GM19452 (cell line): ENCODE results near the gene DHCR24.

Experiments
- ATAC-seq: cut with Tn5 transposase; IDR thresholded peaks from one replicate; pipeline ENCODE4 v1.9.1; 2021; ENCODE audit not compliant: unreplicated experiment

The DHCR24 gene

DNA sequence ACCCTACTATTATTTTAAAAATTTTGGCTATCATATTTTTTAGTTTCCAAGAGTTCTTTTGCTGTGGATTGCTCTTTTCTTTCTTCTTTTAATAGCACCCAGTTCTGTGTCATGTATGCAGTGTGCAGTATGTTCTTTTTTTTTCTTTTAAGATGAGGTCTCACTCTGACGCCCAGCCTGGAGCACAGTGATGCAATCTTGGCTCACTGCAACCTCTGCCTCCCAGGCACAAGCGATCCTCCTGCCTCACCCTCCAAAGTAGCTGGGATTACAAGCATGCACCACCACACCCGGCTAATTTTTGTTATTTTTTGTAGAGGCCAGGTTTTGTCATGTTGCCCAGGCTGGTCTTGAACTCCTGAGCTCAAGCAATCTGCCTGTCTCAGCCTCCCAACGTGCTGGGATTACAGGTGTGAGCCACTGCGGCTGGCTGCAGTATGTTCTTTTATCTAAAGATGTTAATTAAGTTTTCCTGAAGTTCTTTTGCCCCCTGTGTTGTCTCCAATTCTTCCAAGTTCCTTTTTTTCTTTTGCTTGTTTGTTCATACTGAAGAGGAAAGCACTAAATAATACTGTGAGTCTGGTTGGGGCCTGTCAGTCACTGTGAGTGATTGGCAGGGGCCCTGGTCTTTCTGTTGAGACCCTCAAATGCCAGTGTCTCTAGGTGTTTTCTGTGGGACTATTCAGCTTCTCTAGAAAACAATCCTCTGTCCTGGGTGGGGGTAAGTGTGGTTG, 68.4 kb downstream of the DHCR24 start:
- ATAC-seq = no peak

DNA sequence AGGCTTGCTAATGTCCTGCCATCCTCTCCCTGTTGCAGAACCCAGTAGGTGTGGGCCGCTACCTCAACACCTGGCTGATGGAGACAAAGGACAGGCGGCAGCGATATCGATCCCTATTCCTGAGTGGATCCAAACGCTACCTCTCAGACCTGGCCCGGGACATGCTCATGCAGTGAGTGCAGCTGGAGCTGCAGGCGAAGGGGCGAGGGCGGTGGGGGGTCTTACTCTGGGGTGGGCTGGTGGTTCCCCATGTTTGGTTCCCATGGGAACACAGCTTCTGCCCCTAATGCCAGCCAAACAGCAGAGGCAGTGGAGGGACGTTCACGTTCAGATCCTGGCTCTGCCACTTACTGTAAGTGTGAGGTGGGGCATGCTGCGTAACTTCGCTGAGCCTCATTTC, 70.0 kb downstream of the DHCR24 start:
- no peak for ATAC-seq

DNA sequence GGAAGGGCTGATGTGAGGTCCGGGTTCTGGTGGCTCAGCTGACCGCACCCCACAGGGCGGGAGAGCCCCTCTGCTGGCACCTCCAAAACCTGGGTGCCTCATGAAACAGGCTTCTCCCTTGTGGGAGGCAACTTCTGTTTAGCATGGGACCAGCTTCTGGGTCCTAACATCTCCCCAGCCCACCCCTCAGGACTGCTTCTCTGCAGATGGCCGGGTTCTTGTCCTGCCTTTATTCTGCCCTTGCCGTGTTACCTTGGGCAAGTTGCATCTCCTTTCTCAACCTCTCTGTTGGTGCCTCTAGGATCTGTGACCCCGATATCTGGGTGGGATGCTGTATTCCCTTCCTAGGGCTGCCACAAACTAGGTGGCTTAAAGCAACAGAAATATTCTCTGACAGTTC, 70.9 kb downstream of the DHCR24 start:
- no peak for ATAC-seq

DNA sequence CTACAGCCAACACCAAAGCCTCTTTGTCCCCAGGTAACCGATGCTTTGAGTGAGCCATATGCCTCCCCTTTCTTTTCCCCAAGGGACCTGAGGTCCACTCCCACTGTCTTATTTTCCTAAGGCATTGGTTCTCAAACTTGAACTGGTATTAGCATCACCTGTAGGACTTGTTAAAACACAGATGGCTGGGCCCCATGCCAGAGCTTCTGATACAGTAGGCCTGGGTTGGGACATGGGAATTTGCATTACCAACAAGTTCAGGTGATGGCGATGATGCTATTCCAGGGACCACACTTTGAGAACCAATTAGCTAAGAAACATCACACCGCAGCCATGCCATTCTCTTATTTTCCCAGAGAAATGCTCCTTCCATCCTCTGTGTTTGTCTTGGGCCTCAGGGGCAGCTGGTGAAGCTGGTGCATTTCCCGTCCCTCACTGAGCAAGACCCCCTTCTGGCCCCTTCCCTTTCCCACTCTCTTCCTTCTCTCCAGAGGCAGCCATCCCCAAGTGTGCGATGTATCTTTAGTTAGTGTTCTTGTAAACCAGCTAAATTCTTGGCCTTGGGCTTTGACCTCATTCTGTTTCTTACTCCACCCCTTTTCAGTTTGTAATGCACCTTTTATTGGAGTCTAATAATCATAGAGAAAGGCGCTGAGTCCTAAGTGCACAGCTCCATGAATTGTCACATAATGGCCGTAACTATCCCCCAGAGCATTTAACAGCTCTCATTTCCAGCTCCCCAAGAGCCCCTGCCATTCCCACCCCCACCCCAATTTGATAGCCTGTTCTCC, 71.7 kb downstream of the DHCR24 start:
- ATAC-seq = no peak

DNA sequence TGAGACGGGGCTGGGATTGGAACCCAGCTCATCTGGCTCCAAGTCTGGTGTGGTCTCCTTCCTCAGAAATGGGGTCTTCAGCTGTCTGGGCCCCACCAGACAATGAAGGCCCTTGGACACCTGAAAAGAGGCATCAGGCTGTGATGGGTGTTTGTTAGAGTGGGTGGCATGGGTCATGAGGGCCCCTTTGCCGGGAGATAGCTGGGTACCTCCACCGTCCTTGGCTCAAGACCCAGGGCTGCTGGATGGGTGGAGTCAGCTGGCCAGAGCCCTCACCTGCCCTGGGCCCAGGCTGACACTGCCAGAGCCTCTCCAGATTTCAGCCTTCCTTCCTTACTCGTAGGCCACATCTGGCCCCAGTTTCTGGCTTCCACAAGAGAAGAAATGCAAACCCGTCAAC, 72.4 kb downstream of the DHCR24 start:
- no peak for ATAC-seq

DNA sequence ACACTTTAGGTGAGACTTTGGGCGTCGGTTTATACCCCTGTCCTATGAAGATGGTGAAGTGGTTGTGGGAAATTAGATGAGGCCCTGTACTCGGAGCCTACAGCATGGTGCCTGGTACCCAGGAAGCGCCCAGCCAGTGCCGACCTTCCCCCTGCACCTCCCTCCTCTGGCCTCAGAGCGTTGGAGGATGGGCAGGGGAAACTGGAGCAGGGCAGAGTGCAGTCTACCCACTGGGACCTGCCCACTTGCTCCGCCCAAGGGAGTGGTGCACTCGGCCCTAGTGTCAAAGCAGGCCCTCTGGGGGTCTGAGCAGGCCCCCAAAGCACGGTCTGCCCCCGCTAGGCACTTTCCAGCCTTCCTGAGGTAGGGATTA, 72.9 kb downstream of the DHCR24 start:
- ATAC-seq = no peak

DNA sequence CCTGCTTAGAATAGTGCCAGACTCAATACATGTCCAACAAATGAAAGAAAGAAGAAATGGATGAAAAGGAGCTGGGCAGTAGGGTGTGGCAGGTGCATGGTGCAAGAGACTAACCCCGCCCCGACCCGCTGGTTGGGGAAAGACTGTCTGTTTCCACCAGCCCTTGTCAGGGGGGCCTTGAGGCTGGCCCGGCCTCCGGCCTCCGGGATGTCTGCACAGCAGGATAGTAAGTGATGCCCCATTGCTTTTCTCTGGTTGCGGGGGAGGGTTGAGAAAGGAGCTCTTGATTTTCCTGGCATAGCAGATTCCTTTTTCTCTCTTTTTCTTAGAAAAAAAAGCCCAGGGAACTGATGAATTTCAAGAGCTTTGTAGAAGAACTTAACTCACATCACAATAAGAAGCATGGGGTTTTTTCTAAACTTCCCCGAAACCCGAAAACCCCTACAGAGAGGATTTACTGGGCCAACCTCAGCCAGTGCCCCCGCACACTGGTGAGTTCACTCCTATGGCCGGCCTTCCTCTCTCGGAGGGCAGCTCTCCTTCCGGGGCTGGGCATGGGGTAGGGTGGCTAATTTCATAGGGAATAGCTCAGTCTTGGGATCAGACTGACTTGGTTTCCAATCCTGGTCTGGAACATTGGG, 73.4 kb downstream of the DHCR24 start:
- no peak for ATAC-seq

DNA sequence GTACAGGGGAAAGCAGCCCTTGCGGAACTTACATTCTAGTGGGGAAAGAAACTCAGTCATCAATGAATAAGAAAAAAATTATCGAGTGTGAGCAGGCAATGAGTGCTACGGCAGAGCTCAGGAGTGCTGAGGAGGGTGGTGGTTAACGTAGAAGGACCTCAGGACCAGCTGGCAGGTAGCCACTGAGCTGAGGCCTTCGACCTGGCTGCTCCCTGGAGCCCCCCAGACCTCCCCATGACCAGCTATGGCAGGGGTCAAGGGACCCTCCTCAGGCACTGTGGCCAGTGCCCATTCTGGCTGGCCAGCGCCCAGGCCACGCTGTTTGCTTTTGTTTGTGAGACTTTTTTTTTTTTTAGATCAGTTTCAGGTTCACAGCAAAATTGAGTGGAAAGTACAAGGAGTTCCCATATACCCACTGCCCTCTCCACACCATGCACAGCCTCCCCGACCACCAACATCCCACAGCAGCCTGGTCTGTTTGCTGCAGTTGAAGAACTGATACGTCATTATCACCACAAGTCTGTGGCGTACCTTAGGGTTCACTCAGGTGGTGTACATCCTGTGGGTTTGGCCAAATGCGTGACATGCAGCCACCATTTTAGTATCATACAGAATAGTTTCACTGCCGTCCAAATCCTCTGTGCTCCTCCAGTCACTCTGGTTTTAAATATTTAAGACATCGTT, 74.1 kb downstream of the DHCR24 start:
- peak; percentile 52 for ATAC-seq

DNA sequence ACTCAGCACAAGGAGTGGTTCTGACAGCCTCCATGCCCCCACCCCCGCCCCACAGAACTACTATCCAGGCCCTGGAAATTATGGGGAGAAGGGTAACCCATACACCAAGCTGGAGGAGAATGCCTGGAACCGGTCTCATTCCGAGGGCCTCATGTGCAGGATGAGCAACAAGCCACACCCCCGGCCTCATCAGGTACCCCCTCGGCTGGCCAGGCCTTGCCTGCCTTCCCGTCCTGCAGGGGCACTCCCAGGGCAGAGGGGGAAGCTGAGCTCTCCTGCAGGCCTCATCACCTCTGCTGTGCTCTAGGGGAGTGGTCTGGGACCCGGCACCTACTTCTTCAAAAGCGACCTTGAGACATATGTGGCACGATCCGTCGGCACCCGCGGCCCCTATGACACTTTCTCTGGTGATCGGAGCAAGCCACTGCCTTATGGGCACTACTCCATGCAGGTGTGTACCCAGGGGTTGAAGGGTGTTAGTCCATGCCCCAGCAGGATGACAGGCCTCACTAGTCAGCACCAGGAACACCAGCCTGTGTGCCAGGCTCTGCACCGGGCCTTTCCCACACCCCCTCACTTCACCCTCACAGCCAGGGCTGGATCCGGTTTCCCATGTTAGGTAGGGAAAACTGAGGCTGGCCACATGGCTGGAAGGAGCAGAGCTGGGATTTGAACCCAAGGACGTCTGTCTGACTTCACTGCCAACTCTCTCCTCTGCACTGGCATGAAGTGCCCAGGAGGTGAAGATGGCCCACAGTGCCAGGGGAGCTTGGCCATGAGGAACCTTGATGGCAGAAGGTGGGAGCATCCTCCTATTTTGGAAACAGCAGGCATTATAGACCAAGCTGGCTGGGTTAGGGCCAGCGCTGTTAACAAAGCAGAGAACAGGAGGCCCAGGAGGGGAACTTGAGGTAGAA, 75.0 kb downstream of the DHCR24 start:
- no peak for ATAC-seq

DNA sequence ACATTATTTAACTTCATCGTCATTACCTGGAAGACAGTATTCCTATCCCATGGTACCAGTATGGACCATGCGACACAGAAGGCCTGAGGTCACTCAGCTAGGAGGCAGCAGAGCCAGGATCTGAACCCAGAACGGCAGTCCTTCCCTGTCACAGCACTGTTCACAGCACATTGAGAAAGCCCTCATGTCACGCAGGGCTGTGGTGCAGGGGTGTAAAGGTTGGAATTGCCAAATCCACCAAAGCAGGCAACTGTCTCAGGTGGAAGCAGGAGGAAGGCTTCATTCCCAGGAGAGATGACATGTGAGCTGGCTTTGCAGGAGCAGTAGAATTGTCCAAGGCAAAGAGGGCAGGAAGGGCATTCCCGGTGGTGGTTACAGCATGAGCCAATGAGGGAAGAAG, 75.9 kb downstream of the DHCR24 start:
- no peak for ATAC-seq

DNA sequence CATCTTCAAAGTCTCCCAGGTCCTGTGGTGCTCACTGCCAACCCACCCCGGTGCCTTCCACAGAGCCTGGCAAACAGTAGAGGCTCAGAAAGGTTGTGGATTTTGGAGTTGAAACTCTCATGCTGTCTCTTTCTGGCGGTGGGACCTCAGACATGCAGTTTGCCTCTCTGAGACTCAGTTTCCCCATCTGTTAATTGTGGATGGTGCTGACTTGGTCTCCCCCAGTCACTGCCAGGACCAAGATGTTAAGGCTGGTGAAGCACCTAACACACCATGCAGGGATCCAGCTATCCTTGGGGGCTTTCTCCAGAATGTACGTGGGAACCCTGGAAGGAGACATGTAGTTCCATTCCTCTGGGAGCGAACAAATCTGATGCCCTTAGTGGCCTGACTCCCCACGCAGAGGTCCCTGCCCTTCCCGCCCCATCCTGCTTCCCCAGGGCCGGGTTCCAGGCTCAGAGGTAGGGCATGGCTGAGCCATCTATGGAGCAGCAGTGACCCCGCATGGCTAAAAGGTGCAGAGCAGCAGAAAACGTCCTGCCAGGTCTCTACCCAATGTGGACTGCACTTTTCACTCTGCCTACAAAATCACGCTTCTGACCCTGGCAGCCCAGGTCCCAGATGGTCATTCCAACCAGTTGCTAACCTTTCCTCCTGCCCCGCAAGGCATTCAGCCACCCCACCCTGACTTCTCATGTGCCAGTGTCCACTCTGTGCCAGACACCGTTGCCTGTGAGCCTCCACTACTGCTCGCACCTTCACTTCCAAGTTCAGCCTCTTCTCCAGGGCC, 76.6 kb downstream of the DHCR24 start:
- ATAC-seq = peak; percentile 76

DNA sequence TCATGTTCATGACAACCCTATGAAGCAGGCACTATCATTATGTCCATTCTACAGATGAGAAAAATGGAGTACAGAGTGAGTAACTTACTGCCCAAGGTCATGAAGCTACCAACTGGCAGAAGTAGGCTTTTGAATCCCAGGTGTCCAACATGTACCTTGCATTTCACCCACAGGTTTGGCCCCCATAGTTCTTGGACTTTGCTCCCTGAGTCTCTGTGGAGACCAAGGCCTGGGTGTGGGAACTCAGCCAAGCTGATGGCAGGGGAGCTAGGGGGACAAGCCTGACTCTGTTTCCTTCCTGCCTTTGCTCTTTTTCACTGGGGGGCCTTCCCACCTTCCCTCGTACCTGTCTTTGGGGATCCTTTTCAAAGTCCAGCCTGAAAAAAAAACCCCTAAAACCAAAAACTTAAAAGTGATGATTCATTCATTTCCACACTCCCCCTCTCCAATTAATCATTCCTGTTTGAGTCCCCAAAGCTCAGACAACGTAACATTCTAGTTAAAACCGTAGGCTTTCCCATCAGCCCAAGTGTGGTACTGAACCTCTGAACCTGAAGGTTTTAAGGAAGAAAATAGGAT, 77.4 kb downstream of the DHCR24 start:
- no peak for ATAC-seq

DNA sequence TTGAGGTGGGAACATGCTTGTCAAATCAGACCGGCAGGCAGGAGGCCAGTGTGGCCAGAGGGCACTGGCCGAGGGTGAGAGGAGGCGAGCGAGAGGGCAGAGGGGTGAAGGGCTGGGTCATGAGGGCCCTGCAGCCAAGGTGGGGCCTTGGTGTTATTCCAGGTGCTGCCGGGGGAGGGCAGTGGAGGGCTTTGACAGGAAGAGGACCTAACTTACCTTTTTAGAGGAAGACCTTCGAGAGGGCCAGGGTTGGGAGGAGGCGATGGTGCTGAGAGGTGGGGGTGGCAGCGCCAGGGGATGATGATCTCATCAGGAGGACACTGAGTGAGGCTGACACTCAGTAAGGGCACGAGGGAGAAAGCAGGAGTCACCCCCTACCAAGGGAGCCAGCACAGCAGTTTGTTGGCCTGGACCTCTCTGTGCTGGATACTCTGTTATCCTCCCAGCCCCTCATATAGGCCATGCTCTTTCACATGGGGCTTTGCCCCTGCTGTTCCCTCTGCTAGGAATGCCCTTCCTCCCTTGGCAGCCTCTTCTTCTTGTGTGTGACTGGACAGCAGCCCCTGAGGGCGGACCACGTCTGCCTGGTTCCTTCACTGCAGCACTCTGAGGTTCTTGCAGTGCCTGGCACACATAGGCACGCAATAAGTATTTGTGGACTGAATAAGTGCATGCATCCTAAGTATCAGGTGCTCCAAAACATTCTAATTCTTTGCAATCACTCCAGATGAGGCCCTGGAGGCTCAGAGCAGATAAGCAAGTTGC, 78.4 kb downstream of the DHCR24 start:
- no peak for ATAC-seq

DNA sequence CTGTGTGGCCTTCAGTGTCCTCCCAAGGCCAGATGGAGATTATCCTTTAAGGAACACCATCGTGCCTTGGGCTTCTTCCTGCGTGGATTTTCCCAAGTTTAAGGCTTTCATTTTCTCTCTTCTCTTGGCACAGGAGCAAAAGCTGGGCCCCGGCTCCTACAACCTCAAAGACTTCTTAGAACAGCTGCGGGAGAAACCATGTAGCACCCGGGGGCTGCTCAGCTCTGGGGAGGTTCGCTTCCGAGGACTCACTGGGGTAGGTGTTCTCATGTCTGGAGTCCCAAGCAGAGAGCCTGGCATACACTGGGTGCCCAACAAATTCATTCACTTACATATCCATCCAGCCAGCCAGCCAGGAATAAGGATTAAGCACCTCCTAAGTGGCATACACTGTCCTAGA, 79.2 kb downstream of the DHCR24 start:
- no peak for ATAC-seq

DNA sequence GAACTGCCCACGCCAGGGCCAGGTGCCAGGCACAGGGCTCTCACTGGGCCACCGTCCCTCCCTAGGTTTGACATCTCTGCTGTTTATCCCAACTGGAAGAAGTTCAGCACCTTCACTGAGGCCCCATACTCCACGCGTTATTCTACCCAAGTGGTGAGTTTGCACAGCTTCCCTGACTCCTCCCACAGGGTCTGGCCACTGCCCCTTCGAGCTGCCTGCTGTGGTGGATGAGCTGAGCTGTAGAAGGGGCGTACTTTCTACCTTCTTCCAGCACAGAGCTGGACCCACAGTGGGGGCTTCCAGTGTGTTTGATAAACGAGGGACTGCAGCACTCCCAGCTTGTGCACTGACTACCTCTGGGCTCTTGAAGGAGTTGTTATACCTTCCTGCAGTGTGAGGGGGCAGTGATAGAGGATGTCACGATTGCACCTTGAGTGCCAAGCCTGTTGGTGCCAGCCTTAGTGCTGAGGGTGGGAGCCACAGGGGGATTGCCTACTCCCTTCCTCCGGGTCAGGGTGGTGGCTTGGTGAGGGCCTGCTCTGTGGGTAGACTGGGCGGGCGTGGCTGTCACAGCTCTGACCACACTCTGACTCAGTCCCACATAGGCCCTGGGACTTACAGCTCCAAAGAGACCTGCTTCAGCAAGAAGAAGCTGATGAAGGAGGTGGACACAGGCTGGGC, 79.9 kb downstream of the DHCR24 start:
- ATAC-seq = no peak

DNA sequence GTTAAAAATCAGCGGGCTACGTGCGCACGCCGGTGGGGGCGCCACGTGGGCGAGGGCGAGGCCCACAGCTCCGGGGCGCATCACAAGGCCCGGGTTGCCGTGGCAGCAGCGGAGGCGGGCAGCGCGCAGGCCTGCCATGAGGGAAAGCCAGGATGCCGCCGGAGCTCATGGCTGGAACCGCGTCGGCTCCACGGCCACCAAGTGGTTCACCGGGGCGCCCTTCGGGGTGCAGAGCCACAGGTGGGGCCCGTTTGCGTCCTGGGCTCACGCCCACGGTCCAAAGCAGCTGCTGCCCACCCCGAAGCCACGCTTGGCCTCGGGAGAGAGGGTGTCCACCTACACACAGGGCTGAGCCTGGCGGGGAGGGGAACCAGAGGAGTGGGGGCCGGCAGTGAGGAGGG, 81.0 kb downstream of the DHCR24 start:
- ATAC-seq = no peak

DNA sequence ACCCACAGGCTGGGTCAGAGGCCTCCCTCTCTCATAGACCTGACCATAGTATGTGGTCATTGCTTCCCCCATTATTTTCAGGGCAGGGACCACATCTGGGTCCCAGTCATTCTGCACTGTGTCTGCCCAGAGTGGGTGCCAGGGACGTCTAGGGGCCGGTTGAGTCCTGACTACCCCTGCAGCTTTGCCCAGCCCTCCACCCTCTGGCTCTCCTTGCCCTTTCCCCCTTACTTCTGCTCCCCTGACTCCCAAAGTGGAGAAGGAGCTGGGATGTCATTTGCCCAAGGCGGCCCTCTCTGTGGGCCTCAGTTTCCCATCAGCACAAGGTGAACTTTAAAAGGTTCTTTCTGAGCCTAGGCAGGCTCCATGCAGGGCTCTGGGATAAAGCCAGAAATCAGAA, 81.5 kb downstream of the DHCR24 start:
- no peak for ATAC-seq

DNA sequence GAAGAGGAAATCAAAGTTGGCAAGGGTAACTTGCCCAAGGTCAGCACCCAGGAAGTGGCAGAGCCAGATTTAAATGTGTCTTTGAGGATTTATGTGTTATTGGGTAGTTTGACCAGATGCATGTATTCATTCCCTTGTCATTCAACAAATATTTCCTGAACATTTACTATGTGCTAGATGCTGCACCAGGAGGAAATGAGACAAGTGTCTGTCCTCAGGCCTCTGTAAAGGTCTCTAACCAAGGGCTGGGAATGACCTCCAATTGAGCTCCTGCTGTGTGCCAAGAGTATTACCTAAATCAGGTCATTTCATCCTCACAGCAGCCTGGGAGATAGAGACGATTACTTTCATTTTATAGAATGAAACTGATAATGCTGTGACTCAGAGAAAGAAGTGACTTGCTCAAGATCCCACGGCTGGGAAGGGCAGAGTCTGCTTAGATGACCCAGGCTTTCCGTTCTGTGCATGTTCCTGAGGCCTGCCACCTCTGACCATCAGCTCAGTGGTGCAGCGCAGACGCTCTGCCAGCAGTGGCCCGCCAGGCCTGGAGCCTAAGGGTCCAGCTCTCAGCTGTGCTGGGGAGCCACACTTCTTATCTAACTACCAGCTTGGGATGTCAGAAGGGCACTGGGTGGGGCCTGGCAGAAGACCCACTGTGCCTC, 82.4 kb downstream of the DHCR24 start:
- peak; percentile 42 for ATAC-seq
